Endometrial microvascular endothelial cells (primary cell): ENCODE measurements around the gene RPL21. TPM values are rescaled to one million over a fixed set of nuclear protein-coding genes. Genes with fewer than 3 reads are reported as not detected.

Experiments used
- in situ Hi-C: cut with HindIII; loops from 2 replicates; pipeline ENCODE4 v1.10.0; 2017; ENCODE audit warnings: low sequenced_read_pairs, low pct_unique_long_range_greater_than_20kb; ENCODE audit errors: inconsistent ontology term
- total RNA-seq: library from RNA; depleted of rRNA; stranded (reverse); fragments of >200 nt; gene quantifications from one replicate; pipeline ENCODE4 v1.2.3, GENCODE V29; 2015; ENCODE audit errors: inconsistent ontology term

RPL21 gene
- total RNA-seq, 1 donor from 2014 or later: 824 TPM

- in situ Hi-C loops: no loop called here
Observed at GRCh38 chr13:27252467-27252866, 1.1 kb downstream of the RPL21 start.

- in situ Hi-C loops: no loop called here
Observed at GRCh38 chr13:27257233-27257568, 5.8 kb downstream of the RPL21 start.

- in situ Hi-C loops: no loop called here
Observed at GRCh38 chr13:27257648-27258253, 6.4 kb downstream of the RPL21 start.

GRCh38 chr13:27258637-27259386, 7.5 kb downstream of the RPL21 start:
- in situ Hi-C loops: no loop called here

- in situ Hi-C loops: no loop called here
Observed at GRCh38 chr13:27259831-27260230, 8.5 kb downstream of the RPL21 start.

- in situ Hi-C loops: no loop called here
Observed at GRCh38 chr13:27261396-27261795, 10.0 kb downstream of the RPL21 start.

GRCh38 chr13:27263438-27263837, 12.1 kb downstream of the RPL21 start:
- in situ Hi-C loops: no loop called here

- in situ Hi-C loops: no loop called here
Observed at GRCh38 chr13:27264181-27264580, 12.8 kb downstream of the RPL21 start.

GRCh38 chr13:27264648-27265047, 13.3 kb downstream of the RPL21 start:
- in situ Hi-C loops: no loop called here

GRCh38 chr13:27266917-27267316, 15.6 kb downstream of the RPL21 start:
- in situ Hi-C loops: no loop called here

- in situ Hi-C loops: no loop called here
Observed at GRCh38 chr13:27267596-27267995, 16.2 kb downstream of the RPL21 start.

- in situ Hi-C loops: no loop called here
Observed at GRCh38 chr13:27269114-27269665, 17.8 kb downstream of the RPL21 start.

GRCh38 chr13:27270594-27271520, 19.5 kb downstream of the RPL21 start, which contains the start of gene RASL11A:
RASL11A (plus strand) TSS chr13:27270830; CDS start chr13:27270945, 115 bp downstream.
- in situ Hi-C loops: no loop called here

- in situ Hi-C loops: no loop called here
Observed at GRCh38 chr13:27271570-27272096, 20.3 kb downstream of the RPL21 start.

GRCh38 chr13:27273658-27274425, 22.5 kb downstream of the RPL21 start:
- in situ Hi-C loops: no loop called here

- in situ Hi-C loops: no loop called here
Observed at GRCh38 chr13:27274631-27275030, 23.3 kb downstream of the RPL21 start.

- in situ Hi-C loops: no loop called here
Observed at GRCh38 chr13:27276188-27276587, 24.8 kb downstream of the RPL21 start.

- in situ Hi-C loops: no loop called here
Observed at GRCh38 chr13:27279506-27279905, 28.1 kb downstream of the RPL21 start.
